HG03045 (cell line): Measurements from ENCODE around the gene NHS.
"Not testable (repeated sequence)": the region's sequence is repeated elsewhere in the genome, so short reads cannot be mapped to it uniquely, and the experiment has no call there.

Experiments used
- ATAC-seq: cut with Tn5 transposase; IDR thresholded peaks from one replicate; pipeline ENCODE4 v1.9.1; 2021; ENCODE audit warnings: mild to moderate bottlenecking, moderate library complexity; ENCODE audit not compliant: unreplicated experiment

The NHS gene

GRCh38 chrX:17443556-17443955 lies 68.6 kb downstream of the NHS start:
- ATAC-seq = no peak

- ATAC-seq = not testable (repeated sequence)
These were observed 71.3 kb downstream of the NHS start for GRCh38 chrX:17446269-17446668.

GRCh38 chrX:17448188-17448587 lies 73.2 kb downstream of the NHS start:
- ATAC-seq = no peak

GRCh38 chrX:17449866-17450265 lies 74.9 kb downstream of the NHS start:
- no peak for ATAC-seq

- no peak for ATAC-seq
These were observed 78.8 kb downstream of the NHS start for GRCh38 chrX:17453788-17454187.

- no peak for ATAC-seq
These were observed 81.5 kb downstream of the NHS start for GRCh38 chrX:17456526-17456925.

GRCh38 chrX:17459008-17459611 lies 84.1 kb downstream of the NHS start:
- no peak for ATAC-seq

- no peak for ATAC-seq
These were observed 84.7 kb downstream of the NHS start for GRCh38 chrX:17459661-17460060.

GRCh38 chrX:17462881-17463280 lies 87.9 kb downstream of the NHS start:
- ATAC-seq = no peak

- no peak for ATAC-seq
These were observed 89.2 kb downstream of the NHS start for GRCh38 chrX:17464194-17464593.

- ATAC-seq = no peak
These were observed 90.2 kb downstream of the NHS start for GRCh38 chrX:17465201-17465600.

GRCh38 chrX:17465802-17466201 lies 90.8 kb downstream of the NHS start:
- ATAC-seq = no peak

- ATAC-seq = no peak
These were observed 95.1 kb downstream of the NHS start for GRCh38 chrX:17470136-17470535.

- no peak for ATAC-seq
These were observed 96.1 kb downstream of the NHS start for GRCh38 chrX:17471121-17471520.

- no peak for ATAC-seq
These were observed 96.9 kb downstream of the NHS start for GRCh38 chrX:17471861-17472260.

- no peak for ATAC-seq
These were observed 97.4 kb downstream of the NHS start for GRCh38 chrX:17472424-17472823.

- ATAC-seq = no peak
These were observed 98.0 kb downstream of the NHS start for GRCh38 chrX:17473021-17473420.

GRCh38 chrX:17474892-17475291 lies 99.9 kb downstream of the NHS start:
- no peak for ATAC-seq

GRCh38 chrX:17475449-17476217 lies 100.6 kb downstream of the NHS start:
- ATAC-seq = no peak

GRCh38 chrX:17476411-17476810 lies 101.4 kb downstream of the NHS start:
- ATAC-seq = no peak

GRCh38 chrX:17481086-17481485 lies 106.1 kb downstream of the NHS start:
- ATAC-seq = no peak

GRCh38 chrX:17484592-17484991 lies 109.6 kb downstream of the NHS start:
- ATAC-seq = no peak

- ATAC-seq = no peak
These were observed 110.4 kb downstream of the NHS start for GRCh38 chrX:17485391-17485790.
